H1 (cell line): ENCODE data around the gene TTBK1. TPM values are rescaled to one million over a fixed set of nuclear protein-coding genes. Genes with fewer than 3 reads are reported as not detected.

Experiments used
- CTCF ChIA-PET: fragments of 300-600 bp; sonication (Branson Sonifier 250); formaldehyde crosslinking; loops from one replicate; lab custom pipeline; 2021; ENCODE audit not compliant: partially characterized antibody; lab: Charles Lee
- POLR2A ChIA-PET: fragments of 300-600 bp; sonication (Branson Sonifier 250); formaldehyde crosslinking; loops from one replicate; lab custom pipeline; 2021; ENCODE audit warnings: inconsistent platforms; ENCODE audit not compliant: partially characterized antibody; lab: Charles Lee
- DNase-seq, 2 experiments: peaks; one replicate each; pipeline versions ENCODE4 v3.0.0 to v3.0.0-alpha.2; 2010 to 2022; ENCODE audit warnings: low spot score in 2 of 2, low read depth in 1 of 2, mixed read lengths in 1 of 2
- FAIRE-seq: peaks from 2 replicates; lab custom pipeline; 2011; peaks lifted over from hg19 to GRCh38; lab: Jason Lieb, UNC
- H2AFZ ChIP-seq: 2 replicates; pipeline ENCODE4 v1.8.1; 2012; ENCODE audit warnings: low read length, inconsistent platforms
- H2AK5ac ChIP-seq: 2 replicates; pipeline ENCODE4 v1.6.1; 2013; ENCODE audit warnings: low read depth, low read length
- H2BK120ac ChIP-seq: replicated peaks from 2 replicates; pipeline ENCODE3; 2013; ENCODE audit warnings: low read depth, low read length, inconsistent platforms
- H2BK12ac ChIP-seq: 2 replicates; pipeline ENCODE4 v1.6.1; 2013; ENCODE audit warnings: low read depth, low read length
- H2BK15ac ChIP-seq: 2 replicates; pipeline ENCODE4 v1.6.1; 2013; ENCODE audit warnings: low read length
- H2BK20ac ChIP-seq: 2 replicates; pipeline ENCODE4 v1.6.1; 2013; ENCODE audit warnings: low read length
- H2BK5ac ChIP-seq: 2 replicates; pipeline ENCODE4 v1.6.1; 2013; ENCODE audit warnings: low read depth, low read length
- H3K14ac ChIP-seq: 2 replicates; pipeline ENCODE4 v1.6.1; 2013; ENCODE audit warnings: inconsistent platforms; ENCODE audit not compliant: insufficient read length
- H3K18ac ChIP-seq: 2 replicates; pipeline ENCODE4 v1.6.1; 2013; ENCODE audit warnings: low read length; ENCODE audit errors: extremely low read depth
- H3K23ac ChIP-seq: 2 replicates; pipeline ENCODE4 v1.6.1; 2013; ENCODE audit warnings: inconsistent platforms; ENCODE audit not compliant: insufficient read length
- H3K23me2 ChIP-seq: 2 replicates; pipeline ENCODE4 v1.6.1; 2013; ENCODE audit warnings: low read depth, low read length
- H3K27ac ChIP-seq: 2 replicates; pipeline ENCODE4 v1.6.1; 2011; ENCODE audit warnings: low read depth, low read length, inconsistent platforms
- H3K27me3 ChIP-seq, 4 experiments: replicated peaks in 1 of 4; 1 replicate in 1 of 4; 2 replicates in 3 of 4; pipeline versions ENCODE4 v1.6.1 to v1.8.1; 2011 to 2013; ENCODE audit warnings: low read length in 3 of 4, mild to moderate bottlenecking in 3 of 4, inconsistent platforms in 2 of 4, mixed read lengths in 2 of 4, moderate library complexity in 1 of 4; ENCODE audit not compliant: control insufficient read depth in 3 of 4, insufficient read depth in 3 of 4; ENCODE audit errors: extremely low read depth in 1 of 4
- H3K36me3 ChIP-seq, 4 experiments: 2 replicates each; pipeline versions ENCODE4 v1.6.1 to v1.8.1; 2011 to 2013; ENCODE audit warnings: mild to moderate bottlenecking in 4 of 4, low read length in 3 of 4, moderate library complexity in 2 of 4, control low read depth in 1 of 4, inconsistent platforms in 1 of 4; ENCODE audit not compliant: insufficient read depth in 4 of 4, control insufficient read depth in 2 of 4
- H3K4ac ChIP-seq: replicated peaks from 2 replicates; pipeline ENCODE3; 2013; ENCODE audit warnings: low read length, low read depth, mixed read lengths, inconsistent platforms; ENCODE audit not compliant: insufficient read length
- H3K4me1 ChIP-seq, 4 experiments: replicated peaks in 1 of 4; 1 replicate in 1 of 4; 2 replicates in 3 of 4; pipeline versions ENCODE4 v1.6.1 to v1.8.1; 2011 to 2013; ENCODE audit warnings: low read length in 3 of 4, inconsistent platforms in 2 of 4, mixed read lengths in 1 of 4; ENCODE audit not compliant: insufficient read depth in 4 of 4, control insufficient read depth in 3 of 4
- H3K4me2 ChIP-seq, 2 experiments: 2 replicates each; pipeline versions ENCODE4 v1.6.1 to v1.8.1; 2011 to 2013; ENCODE audit warnings: low read depth in 2 of 2, low read length in 2 of 2, control low read depth in 1 of 2, inconsistent platforms in 1 of 2, mild to moderate bottlenecking in 1 of 2; ENCODE audit not compliant: insufficient read depth in 1 of 2
- H3K4me3 ChIP-seq, 4 experiments: fragments of 200-600, 300-600 bp in 1 of 4; sonication (generic), shearing (Covaris generic), sonication (Bioruptor Twin) in 1 of 4; 2 replicates each; pipeline versions ENCODE4 v1.5.1 to v1.8.1; 2011 to 2016; ENCODE audit warnings: low read length in 4 of 4, low read depth in 3 of 4, control low read depth in 2 of 4, inconsistent platforms in 2 of 4, mild to moderate bottlenecking in 2 of 4, mixed read lengths in 1 of 4, moderate library complexity in 1 of 4; ENCODE audit not compliant: insufficient read depth in 2 of 4; ENCODE audit errors: extremely low read depth in 1 of 4
- H3K56ac ChIP-seq: replicated peaks from 2 replicates; pipeline ENCODE3; 2013; ENCODE audit warnings: low read depth, mild to moderate bottlenecking, mixed read lengths, low read length, inconsistent platforms; ENCODE audit not compliant: insufficient read length
- H3K79me1 ChIP-seq: 2 replicates; pipeline ENCODE4 v1.6.1; 2013; ENCODE audit warnings: low read depth, low read length, control low read depth
- H3K79me2 ChIP-seq, 2 experiments: 2 replicates each; pipeline versions ENCODE4 v1.6.1 to v1.8.1; 2012 to 2013; ENCODE audit warnings: low read length in 2 of 2, mild to moderate bottlenecking in 2 of 2, inconsistent platforms in 1 of 2; ENCODE audit not compliant: insufficient read depth in 2 of 2, control insufficient read depth in 1 of 2
- H3K9ac ChIP-seq, 4 experiments: replicated peaks in 1 of 4; 1 replicate in 1 of 4; 2 replicates in 3 of 4; pipeline versions ENCODE4 v1.6.1 to v1.8.1; 2011 to 2013; ENCODE audit warnings: low read depth in 3 of 4, low read length in 3 of 4, control low read depth in 2 of 4, mild to moderate bottlenecking in 2 of 4, moderate library complexity in 2 of 4, inconsistent platforms in 1 of 4; ENCODE audit errors: extremely low read depth in 1 of 4
- H3K9me3 ChIP-seq, 2 experiments: 2 replicates each; pipeline versions ENCODE4 v1.6.1 to v1.8.1; 2012 to 2013; ENCODE audit warnings: mild to moderate bottlenecking in 2 of 2, moderate library complexity in 2 of 2, control low read depth in 1 of 2, inconsistent platforms in 1 of 2, low read depth in 1 of 2, low read length in 1 of 2, mixed read lengths in 1 of 2; ENCODE audit not compliant: insufficient read depth in 2 of 2
- H4K20me1 ChIP-seq, 2 experiments: replicated peaks in 1 of 2; 2 replicates each; pipeline versions ENCODE3 to v1.8.1; 2011 to 2013; ENCODE audit warnings: inconsistent platforms in 2 of 2, low read length in 2 of 2, mild to moderate bottlenecking in 1 of 2; ENCODE audit not compliant: insufficient read depth in 2 of 2, control insufficient read depth in 1 of 2
- H4K5ac ChIP-seq: 2 replicates; pipeline ENCODE4 v1.6.1; 2013; ENCODE audit warnings: low read length, low read depth, mixed read lengths, inconsistent platforms; ENCODE audit not compliant: insufficient read length
- H4K8ac ChIP-seq: 2 replicates; pipeline ENCODE4 v1.8.0; 2013; ENCODE audit warnings: mild to moderate bottlenecking, moderate library complexity, low read length, inconsistent platforms; ENCODE audit not compliant: insufficient read depth; ENCODE audit errors: extremely low read depth
- H4K91ac ChIP-seq: replicated peaks from 2 replicates; pipeline ENCODE3; 2013; ENCODE audit warnings: low read length, mixed read lengths, inconsistent platforms; ENCODE audit not compliant: insufficient read length
- CTCF ChIP-seq, 3 experiments: IDR thresholded peaks; 1 replicate in 2 of 3; 2 replicates in 1 of 3; pipeline versions ENCODE4 v1.5.1 to v1.6.1; 2011; ENCODE audit warnings: low read length in 3 of 3, mild to moderate bottlenecking in 3 of 3, inconsistent platforms in 2 of 3, low read depth in 1 of 3, moderate library complexity in 1 of 3; ENCODE audit not compliant: insufficient read depth in 1 of 3; ENCODE audit errors: control extremely low read depth in 1 of 3
- PHF8 ChIP-seq: fragments of 200-600 bp; sonication (generic); conservative IDR thresholded peaks from 2 replicates; pipeline ENCODE4 v1.7.1; 2012; ENCODE audit warnings: low read depth, mild to moderate bottlenecking, inconsistent platforms, low read length, moderate library complexity
- POU5F1 ChIP-seq: IDR thresholded peaks from 2 replicates; pipeline ENCODE4 v1.6.1; 2011; ENCODE audit warnings: low read depth, mild to moderate bottlenecking, low read length, moderate library complexity
- RAD21 ChIP-seq, 2 experiments: IDR thresholded peaks in 1 of 2; conservative IDR thresholded peaks in 1 of 2; 2 replicates each; pipeline ENCODE4 v1.6.1; 2011; ENCODE audit warnings: low read depth in 2 of 2, low read length in 2 of 2, improper control_type of control experiment in 1 of 2, inconsistent platforms in 1 of 2, mild to moderate bottlenecking in 1 of 2, moderate library complexity in 1 of 2
- RFX5 ChIP-seq: IDR thresholded peaks from 2 replicates; pipeline ENCODE4 v1.6.1; 2011; ENCODE audit warnings: low read depth, low read length, improper control_type of control experiment, borderline replicate concordance
- RXRA ChIP-seq: IDR thresholded peaks from 2 replicates; pipeline ENCODE4 v1.6.1; 2011; ENCODE audit warnings: low read depth, mild to moderate bottlenecking, low read length, moderate library complexity; ENCODE audit not compliant: insufficient read depth
- SRF ChIP-seq: IDR thresholded peaks from 2 replicates; pipeline ENCODE4 v1.6.1; 2011; ENCODE audit warnings: mild to moderate bottlenecking, low read depth, low read length, moderate library complexity
- SUZ12 ChIP-seq: fragments of 200-600 bp; sonication (generic); IDR thresholded peaks from 2 replicates; pipeline ENCODE4 v1.6.1; 2012; ENCODE audit warnings: mild to moderate bottlenecking, inconsistent platforms, low read length, moderate library complexity, mixed read lengths
- WGBS, 2 experiments: shearing (Covaris generic) in 1 of 2; methylation state at CpG; one replicate each; pipeline versions ENCODE4 v1.1.6 to v1.1.7; 2013 to 2015; ENCODE audit warnings: low lambda C conversion rate in 2 of 2, mixed read lengths in 2 of 2, inconsistent platforms in 1 of 2, low coverage in 1 of 2, missing lambda C conversion rate in 1 of 2; ENCODE audit not compliant: insufficient replicate concordance in 2 of 2, insufficient coverage in 1 of 2, insufficient read length in 1 of 2; ENCODE audit errors: extremely low coverage in 1 of 2, missing lambda C conversion rate in 1 of 2; 5-methylcytosine and 5-hydroxymethylcytosine counted together
- polyA plus RNA-seq, 7 experiments: library from polyadenylated mRNA; depleted of rRNA in 3 of 7; stranded (reverse) in 5 of 7; unstranded in 2 of 7; fragments of >200 nt in 5 of 7; fragments of 200-250 nt in 2 of 7; gene quantifications; 1 replicate in 5 of 7; 2 replicates in 1 of 7; 4 replicates in 1 of 7; pipeline versions ENCODE4 v1.2.1 to v1.2.3, GENCODE V29; 2011 to 2013; ENCODE audit warnings: missing spikeins in 2 of 7, mixed read lengths in 2 of 7
- total RNA-seq: library from RNA; stranded (reverse); fragmentation: NEBNext Ultra II Directional; extraction: Animal tissue kit (Norgen Biotek cat#: 25700); gene quantifications from 2 replicates; pipeline ENCODE4 v1.2.1, GENCODE V29; 2021

The TTBK1 gene
- total and polyA plus RNA-seq, 2 of the 8 experiments (the other 6 are each of a cell fraction or from before 2014, with no cell fraction given): 0.53 to 1.6 TPM

- Histone ChIP-seq H2AK5ac (no peak overlapping the region), H3K23me2 (no peaks in the 10 kb centered on the region; the same call in 1 of the 2 replicates), H2BK12ac (peak overlapping the region; percentile 35; the same call in 1 of the 2 replicates), H3K56ac (no peak overlapping the region), H3K27ac (no peak overlapping the region), H4K91ac (no peak overlapping the region), H3K9ac (no peak overlapping the region), H3K18ac (no peak overlapping the region), H4K5ac (no peak overlapping the region), H3K79me1 (no peaks in the 10 kb centered on the region), H2BK120ac (no peak overlapping the region), H3K36me3 (no peaks in the 10 kb centered on the region), H4K8ac (no peak overlapping the region), H3K9me3 (no peaks in the 10 kb centered on the region), H3K4ac (no peak overlapping the region), H4K20me1 (no peaks in the 10 kb centered on the region), H3K23ac (no peak overlapping the region), H3K27me3 (peaks cover 0 to 28% (median 19%) of the 10 kb centered on the region in 4 experiments; a peak in 5 of 7 replicates), H2AFZ (no peak overlapping the region), H2BK20ac (no peak overlapping the region), H3K4me2 (no peak overlapping the region), H3K4me1 (peaks cover 0 to 14% (median 9%) of the 10 kb centered on the region in 4 experiments; a peak in 5 of 7 replicates), H3K4me3 (no peak overlapping the region), H3K79me2 (no peaks in the 10 kb centered on the region), H2BK5ac (no peak overlapping the region), H2BK15ac (no peak overlapping the region), H3K14ac (no peak overlapping the region)
- no peak for DNase-seq
- 77% methylated on average over 9 of the region's 10 CpGs; no CpG with 5 or more reads in 1 of the 2 experiments for WGBS, 2 experiments
- CTCF ChIA-PET: interaction anchor here (0.6 to 3.9 kb wide), 28 partner anchors 9 to 149 kb away, joined by 3 to 50 read pairs (median 4); partner anchors contain the start of genes CRIP3, DNPH1 and SLC22A7
- POLR2A ChIA-PET: interaction anchor here (1.0 to 3.5 kb wide), 8 partner anchors 9 to 58 kb away, joined by 3 to 16 read pairs (median 4); partner anchors contain the start of genes CRIP3, DNPH1 and SLC22A7
- no peak for FAIRE-seq
- TF ChIP-seq RXRA: no peak
- TF ChIP-seq CTCF (IDR thresholded peaks at IDR 0.05; ENCODE audit: control extremely low read depth in 1 of 3, insufficient read depth in 1 of 3, low read depth in 1 of 3, low read length in 3 of 3): peak in 2 of 3 experiments; percentile 63 to 67; a peak in 3 of 4 replicates
- TF ChIP-seq RAD21 (IDR thresholded peaks at IDR 0.05 in 1 of 2, conservative IDR thresholded peaks at IDR 0.05 in 1 of 2; ENCODE audit: low read depth in 2 of 2, low read length in 2 of 2): peak; percentile 57 to 68
- no peak for TF ChIP-seq SRF
- no peak for TF ChIP-seq RFX5
- peak; percentile 18; the same call in 1 of the 2 replicates for TF ChIP-seq POU5F1
- no peak for TF ChIP-seq SUZ12
- TF ChIP-seq PHF8: no peak
Observed at GRCh38 chr6:43286980-43287716, 43.9 kb downstream of the TTBK1 start.
